ENCODE results near the gene FSTL4. TPM values are rescaled to one million over a fixed set of nuclear protein-coding genes. Genes with fewer than 3 reads are reported as not detected.
A peak's percentile ranks its signal among the peaks of the same experiment; 100 is the strongest.

Gene FSTL4
- total and polyA plus RNA-seq, 8 donors: 0.11 to 2.9 (median 0.22) TPM

GRCh38 chr5:133278317-133278716 lies 334.0 kb downstream of the FSTL4 start:
- Histone ChIP-seq H3K4me3 (no peak overlapping the region), H3K9me3 (no peaks in the 10 kb centered on the region), H3K27ac (no peak overlapping the region), H3K36me3 (no peaks in the 10 kb centered on the region), H3K4me1 (no peaks in the 10 kb centered on the region), H3K27me3 (no peaks in the 10 kb centered on the region)
- DNase-seq (no peak), ATAC-seq (no peak)
- no peak for TF ChIP-seq CTCF (IDR thresholded peaks at IDR 0.05)
- intact Hi-C loops (cut with DNase I): no loop called here

- Histone ChIP-seq H3K4me3 (no peak overlapping the region), H3K27ac (no peak overlapping the region), H3K36me3 (no peaks in the 10 kb centered on the region), H3K9me3 (no peaks in the 10 kb centered on the region), H3K4me1 (no peaks in the 10 kb centered on the region), H3K27me3 (no peaks in the 10 kb centered on the region)
- intact Hi-C loops (cut with DNase I): no loop called here
- DNase-seq: no peak
- no peak for ATAC-seq
- TF ChIP-seq CTCF (IDR thresholded peaks at IDR 0.05): no peak
Observed at GRCh38 chr5:133277744-133278143, 334.6 kb downstream of the FSTL4 start.

GRCh38 chr5:133276171-133276570 lies 336.2 kb downstream of the FSTL4 start:
- Histone ChIP-seq H3K27ac (no peak overlapping the region), H3K9me3 (no peaks in the 10 kb centered on the region), H3K4me1 (no peaks in the 10 kb centered on the region), H3K27me3 (no peaks in the 10 kb centered on the region), H3K4me3 (no peak overlapping the region), H3K36me3 (no peaks in the 10 kb centered on the region)
- DNase-seq: no peak
- TF ChIP-seq CTCF (IDR thresholded peaks at IDR 0.05): no peak
- ATAC-seq: no peak
- intact Hi-C loops (cut with DNase I): no loop called here

- no peak for DNase-seq
- intact Hi-C loops (cut with DNase I): no loop called here
- no peaks in the 10 kb centered on the region for H3K9me3 ChIP-seq
- H3K36me3 ChIP-seq: no peaks in the 10 kb centered on the region
- TF ChIP-seq CTCF (IDR thresholded peaks at IDR 0.05): no peak
- H3K27ac ChIP-seq: no peak overlapping the region
- no peak for ATAC-seq
- H3K4me1 ChIP-seq: no peaks in the 10 kb centered on the region
- no peaks in the 10 kb centered on the region for H3K27me3 ChIP-seq
- no peak overlapping the region for H3K4me3 ChIP-seq
Observed at GRCh38 chr5:133275631-133276030, 336.7 kb downstream of the FSTL4 start.

- Histone ChIP-seq H3K4me1 (no peaks in the 10 kb centered on the region), H3K27me3 (no peaks in the 10 kb centered on the region), H3K27ac (no peak overlapping the region), H3K4me3 (no peak overlapping the region), H3K36me3 (no peaks in the 10 kb centered on the region), H3K9me3 (no peaks in the 10 kb centered on the region)
- TF ChIP-seq CTCF (IDR thresholded peaks at IDR 0.05): no peak
- ATAC-seq (peak; percentile 31), DNase-seq (no peak)
- intact Hi-C loops (cut with DNase I): no loop called here
Observed at GRCh38 chr5:133274597-133274935, 337.8 kb downstream of the FSTL4 start.
